GM12872 (cell line): ENCODE data around the gene PITPNC1.

Experiments
- CTCF ChIP-seq: IDR thresholded peaks from 3 replicates; pipeline ENCODE4 v1.5.1; 2011; ENCODE audit warnings: low read depth, mild to moderate bottlenecking, low read length, moderate library complexity; ENCODE audit not compliant: insufficient read depth

The PITPNC1 gene

GRCh38 chr17:67386965-67387551 is 10.0 kb downstream of the PITPNC1 start:
- peak; percentile 73 for TF ChIP-seq CTCF

GRCh38 chr17:67388986-67389385 is 11.9 kb downstream of the PITPNC1 start:
- no peak for TF ChIP-seq CTCF

- no peak for TF ChIP-seq CTCF
These were observed 13.0 kb downstream of the PITPNC1 start for GRCh38 chr17:67390006-67390645.

- TF ChIP-seq CTCF, result no peak
These were observed 13.7 kb downstream of the PITPNC1 start for GRCh38 chr17:67390646-67391361.

GRCh38 chr17:67392111-67392510 is 15.0 kb downstream of the PITPNC1 start:
- TF ChIP-seq CTCF, result no peak

GRCh38 chr17:67393809-67394397 is 16.8 kb downstream of the PITPNC1 start:
- TF ChIP-seq CTCF, result no peak

- TF ChIP-seq CTCF, result no peak
These were observed 22.6 kb downstream of the PITPNC1 start for GRCh38 chr17:67399676-67400075.
